Stimulated activated CD8-positive, alpha-beta memory T cell treated with anti-CD3 and anti-CD28 coated beads, Interleukin-7, amount 100 ng/mL, for 4 hours (primary cell): ENCODE results near the gene EXOC1.
"Not testable (repeated sequence)": the region's sequence is repeated elsewhere in the genome, so short reads cannot be mapped to it uniquely, and the experiment has no call there.

Source experiments
- DNase-seq, 2 donors: peaks; one replicate each; pipeline ENCODE4 v3.0.0-alpha.2; 2020; ENCODE audit warnings: low read depth in 2 of 2

EXOC1 gene, protein sequence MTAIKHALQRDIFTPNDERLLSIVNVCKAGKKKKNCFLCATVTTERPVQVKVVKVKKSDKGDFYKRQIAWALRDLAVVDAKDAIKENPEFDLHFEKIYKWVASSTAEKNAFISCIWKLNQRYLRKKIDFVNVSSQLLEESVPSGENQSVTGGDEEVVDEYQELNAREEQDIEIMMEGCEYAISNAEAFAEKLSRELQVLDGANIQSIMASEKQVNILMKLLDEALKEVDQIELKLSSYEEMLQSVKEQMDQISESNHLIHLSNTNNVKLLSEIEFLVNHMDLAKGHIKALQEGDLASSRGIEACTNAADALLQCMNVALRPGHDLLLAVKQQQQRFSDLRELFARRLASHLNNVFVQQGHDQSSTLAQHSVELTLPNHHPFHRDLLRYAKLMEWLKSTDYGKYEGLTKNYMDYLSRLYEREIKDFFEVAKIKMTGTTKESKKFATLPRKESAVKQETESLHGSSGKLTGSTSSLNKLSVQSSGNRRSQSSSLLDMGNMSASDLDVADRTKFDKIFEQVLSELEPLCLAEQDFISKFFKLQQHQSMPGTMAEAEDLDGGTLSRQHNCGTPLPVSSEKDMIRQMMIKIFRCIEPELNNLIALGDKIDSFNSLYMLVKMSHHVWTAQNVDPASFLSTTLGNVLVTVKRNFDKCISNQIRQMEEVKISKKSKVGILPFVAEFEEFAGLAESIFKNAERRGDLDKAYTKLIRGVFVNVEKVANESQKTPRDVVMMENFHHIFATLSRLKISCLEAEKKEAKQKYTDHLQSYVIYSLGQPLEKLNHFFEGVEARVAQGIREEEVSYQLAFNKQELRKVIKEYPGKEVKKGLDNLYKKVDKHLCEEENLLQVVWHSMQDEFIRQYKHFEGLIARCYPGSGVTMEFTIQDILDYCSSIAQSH

DNA sequence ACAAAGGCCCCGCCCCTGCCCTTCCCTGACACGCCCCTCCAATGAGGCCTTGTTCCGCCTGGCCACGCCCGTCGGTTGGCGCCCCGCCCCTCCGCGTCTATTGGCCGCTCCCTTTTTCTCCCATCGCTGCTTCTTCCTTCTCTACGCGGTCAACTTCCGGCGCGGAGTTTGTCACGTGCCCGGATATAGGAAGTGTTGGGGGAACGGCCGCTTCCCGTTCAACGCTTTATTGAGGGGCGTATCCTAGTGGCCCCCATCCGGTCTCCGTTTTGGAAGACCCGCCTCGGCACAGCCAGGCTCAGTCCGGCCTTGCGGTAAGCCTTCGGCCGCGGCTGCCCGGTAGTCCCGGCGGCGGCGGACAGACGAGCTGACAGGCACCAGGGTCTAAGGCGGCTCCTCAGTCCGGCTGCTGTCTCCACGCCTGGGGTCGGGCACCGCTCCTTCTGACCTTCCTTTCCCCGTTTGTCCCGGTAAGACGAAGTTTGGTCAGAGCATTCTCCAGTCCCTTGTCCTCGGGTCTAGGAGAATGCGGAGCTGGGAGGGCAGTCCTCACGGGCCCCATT is at the start of gene EXOC1:
Gene EXOC1, plus strand, starts transcription at position 165 of the 563 bp plus-strand sequence. CDS start 4,676 bp downstream, outside the sequence.
- peak; percentile 95 for DNase-seq

DNA sequence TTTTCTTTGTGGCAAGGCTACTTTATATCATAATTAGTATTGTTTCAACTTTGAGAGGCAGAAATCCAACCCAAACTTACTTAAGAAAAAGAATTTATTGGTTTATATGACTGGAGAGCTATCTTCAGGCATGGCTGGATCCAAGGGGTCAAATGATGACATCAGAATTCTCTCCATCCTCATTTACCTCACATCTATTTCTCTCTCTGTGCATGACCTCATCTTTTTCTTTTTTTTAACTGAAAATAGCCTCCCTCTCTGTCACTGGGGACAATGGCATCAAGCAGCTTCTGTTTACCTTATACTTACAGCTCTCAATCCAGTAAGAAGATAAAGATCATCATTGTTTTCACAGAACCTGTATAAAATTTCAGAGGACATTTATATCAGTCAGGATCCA is 45.9 kb upstream of the EXOC1 start:
- DNase-seq: no peak

DNA sequence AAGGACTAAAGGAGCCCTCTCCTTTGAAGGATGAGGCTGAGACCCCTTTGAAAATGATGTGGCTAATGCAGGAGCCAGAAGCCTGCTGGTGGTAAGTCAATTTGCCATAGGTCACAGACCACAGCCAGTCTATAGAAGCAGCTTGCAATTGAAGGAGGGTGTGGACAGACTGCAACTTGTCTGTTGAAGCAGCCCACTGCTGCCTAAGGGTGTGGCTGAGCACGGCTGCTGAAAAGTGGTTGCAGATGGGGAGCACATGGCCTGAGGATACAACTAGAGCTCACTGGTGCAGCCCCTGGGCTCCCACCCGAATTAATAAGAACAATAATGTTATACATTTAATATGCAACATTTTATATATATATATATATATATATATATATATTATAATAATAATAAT is 45.3 kb upstream of the EXOC1 start:
- no peak for DNase-seq

DNA sequence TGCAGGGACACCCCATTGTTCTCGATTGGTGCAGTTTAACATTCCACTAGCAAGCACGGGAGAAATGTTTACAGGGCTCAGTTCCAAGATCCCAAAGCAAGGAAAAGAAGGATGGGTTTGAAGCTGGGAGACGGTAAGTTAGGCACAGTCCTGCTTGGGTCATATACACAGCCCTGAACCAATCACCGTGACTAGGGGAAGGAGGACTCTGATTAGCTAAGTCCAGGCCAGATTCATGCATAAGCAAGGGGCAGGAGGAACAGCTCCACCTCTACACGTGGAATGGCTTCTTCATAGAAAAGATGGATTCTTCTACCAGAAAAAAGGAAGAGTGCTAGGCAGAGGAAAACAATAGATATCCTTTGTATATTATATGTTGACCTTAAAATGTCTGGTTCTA is 44.8 kb upstream of the EXOC1 start:
- no peak for DNase-seq

DNA sequence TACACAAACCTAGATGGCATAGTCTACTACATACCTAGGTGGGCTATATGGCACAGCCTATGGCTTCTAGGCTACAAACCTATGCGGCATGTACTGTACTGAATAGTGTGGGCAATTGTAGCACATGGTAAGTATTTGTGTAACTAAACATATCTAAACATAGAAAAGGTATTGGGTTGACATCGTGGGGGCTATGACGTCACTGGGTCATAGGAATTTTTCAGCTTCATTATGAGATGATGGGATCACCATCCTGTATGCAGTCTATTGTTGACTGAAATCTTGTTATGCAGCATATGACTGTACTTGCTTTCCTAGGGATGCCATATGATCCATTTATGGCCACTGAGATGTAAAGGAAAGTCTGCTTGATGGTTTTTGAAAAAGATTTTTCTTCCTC is 35.8 kb upstream of the EXOC1 start:
- DNase-seq: no peak

DNA sequence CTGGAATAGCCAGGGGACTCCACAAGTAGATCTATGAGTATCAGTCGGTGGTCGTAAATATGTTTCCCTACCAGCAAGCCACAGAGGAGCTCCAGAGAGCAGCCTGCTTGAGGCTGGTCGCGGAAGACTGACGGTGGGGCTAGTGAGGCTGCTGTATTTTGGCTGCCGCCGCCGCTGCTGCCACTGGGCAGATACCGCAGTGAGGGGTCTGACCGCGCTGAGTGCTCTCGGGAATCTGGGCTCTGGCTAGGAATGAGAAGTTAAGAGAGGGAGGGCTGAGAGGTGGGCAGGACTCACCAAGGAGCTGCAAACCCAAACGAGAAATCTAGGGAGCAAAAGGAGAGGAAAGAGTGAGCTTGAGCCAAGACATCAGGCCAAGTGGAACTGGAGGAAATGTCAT is 33.8 kb upstream of the EXOC1 start, which contains the start of gene EXOC1L:
Gene EXOC1L, plus strand, starts transcription at position 157 of the 400 bp plus-strand sequence. Its CDS starts 237 bp downstream, at position 394.
- DNase-seq: no peak

DNA sequence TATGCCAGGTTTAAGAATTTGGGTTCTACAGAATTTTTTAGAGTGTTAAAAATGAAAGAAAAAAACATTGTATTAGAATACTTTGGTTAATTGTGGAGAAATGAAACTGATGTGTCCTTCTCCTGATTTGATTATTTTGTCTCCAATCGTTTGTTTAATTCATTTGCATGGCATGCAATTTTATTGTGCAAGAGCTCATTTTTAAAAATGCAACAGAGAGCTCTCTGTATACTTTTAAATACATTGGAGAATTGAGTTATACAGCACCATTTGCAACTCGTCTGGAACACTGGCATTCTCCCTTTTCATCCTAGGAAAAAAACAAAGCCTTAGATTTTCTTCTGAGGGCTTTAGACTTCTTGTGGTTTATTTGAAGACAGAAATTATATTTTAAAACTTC is 33.2 kb upstream of the EXOC1 start:
- DNase-seq: no peak

DNA sequence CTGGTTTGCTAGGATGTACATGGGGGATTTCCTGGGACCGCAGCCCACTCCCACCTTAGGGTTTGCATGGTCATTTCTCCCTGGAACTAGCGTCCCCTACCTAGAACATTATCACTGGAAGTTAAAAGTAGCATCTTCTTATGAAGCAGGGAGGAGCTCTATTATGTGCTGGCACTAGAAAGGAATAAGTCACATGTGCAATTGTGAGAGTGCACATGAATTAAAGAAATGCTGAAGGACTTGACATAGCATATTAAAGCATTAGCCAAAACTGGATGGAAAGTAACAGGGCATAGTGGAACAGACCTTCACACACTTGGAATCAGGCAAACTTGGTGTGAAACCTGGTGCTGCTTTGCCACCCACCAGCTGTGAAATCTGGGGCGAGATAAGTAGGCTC is 31.1 kb upstream of the EXOC1 start:
- DNase-seq: no peak

DNA sequence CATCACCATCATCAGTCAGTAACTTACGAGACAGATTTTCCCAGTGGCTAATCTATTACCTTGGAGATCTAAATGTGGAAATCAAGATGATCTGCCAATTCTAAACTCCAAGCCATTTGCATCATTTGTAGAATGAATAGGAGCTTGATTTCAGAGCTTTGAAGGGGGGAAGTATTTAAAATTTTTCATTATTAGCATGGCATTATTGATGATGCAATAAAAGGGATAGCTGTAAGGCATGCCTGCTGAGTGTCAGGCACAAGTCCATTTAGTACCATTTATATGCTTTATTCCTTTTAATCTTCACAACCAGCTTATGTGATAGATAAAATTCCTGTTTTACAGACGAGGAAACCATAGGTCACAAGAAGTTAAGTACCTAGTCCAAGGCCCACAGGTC is 28.6 kb upstream of the EXOC1 start:
- DNase-seq: no peak

DNA sequence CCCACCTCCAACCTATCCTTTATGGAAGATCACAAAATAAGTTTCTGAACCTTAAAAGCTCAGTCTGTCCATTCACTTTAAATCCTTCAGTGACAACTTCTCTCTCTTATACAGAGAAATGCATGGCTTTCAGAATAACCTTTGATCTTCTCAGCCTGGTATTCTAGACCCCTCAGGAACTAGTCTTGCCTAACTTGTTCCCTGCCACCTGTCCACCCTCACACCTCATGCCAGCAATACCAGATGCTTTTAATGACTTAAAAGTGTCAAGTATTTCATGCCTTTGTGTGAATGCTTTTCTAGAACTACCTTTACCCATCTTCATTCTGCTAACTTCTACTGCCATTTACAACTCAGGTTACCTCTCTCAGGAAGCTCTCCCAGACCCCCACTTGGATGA is 26.5 kb upstream of the EXOC1 start:
- no peak for DNase-seq

DNA sequence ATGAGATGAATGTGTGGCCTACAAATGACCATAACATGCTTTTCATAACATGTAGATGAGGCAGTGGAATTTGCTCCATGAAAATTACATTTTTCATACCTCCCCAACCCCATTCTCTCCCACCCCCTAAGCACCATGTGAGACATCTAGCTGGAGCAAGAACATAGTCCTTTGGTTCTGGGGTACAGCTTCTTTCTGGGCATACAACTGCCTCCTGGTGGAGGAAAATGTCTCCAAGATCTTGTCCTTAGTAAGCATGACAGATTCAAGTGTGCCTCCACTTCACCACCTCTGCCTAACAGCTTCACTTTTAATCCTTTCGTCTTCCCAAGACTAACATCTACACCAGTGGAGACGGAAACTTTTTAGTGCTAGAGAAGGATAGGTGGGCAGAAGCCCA is 25.9 kb upstream of the EXOC1 start:
- DNase-seq: no peak

DNA sequence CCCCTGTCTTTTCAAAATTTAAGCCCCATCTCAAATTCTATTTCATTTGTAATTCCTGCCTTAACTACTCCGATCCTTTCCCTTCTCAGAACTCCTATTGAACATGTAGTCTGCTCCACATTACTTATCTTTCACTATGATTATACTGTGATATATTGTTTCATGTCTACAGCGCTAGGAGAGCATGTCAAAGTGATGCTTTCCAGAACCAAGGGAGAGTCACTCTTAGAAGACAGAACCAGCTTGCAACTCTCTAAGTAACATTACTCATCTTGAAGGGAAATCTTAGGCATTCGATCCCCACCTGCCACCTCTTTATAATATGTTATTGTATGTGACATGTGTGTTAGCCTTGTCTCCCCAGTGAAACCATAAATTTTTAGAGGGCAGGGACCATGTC is 23.4 kb upstream of the EXOC1 start:
- no peak for DNase-seq

DNA sequence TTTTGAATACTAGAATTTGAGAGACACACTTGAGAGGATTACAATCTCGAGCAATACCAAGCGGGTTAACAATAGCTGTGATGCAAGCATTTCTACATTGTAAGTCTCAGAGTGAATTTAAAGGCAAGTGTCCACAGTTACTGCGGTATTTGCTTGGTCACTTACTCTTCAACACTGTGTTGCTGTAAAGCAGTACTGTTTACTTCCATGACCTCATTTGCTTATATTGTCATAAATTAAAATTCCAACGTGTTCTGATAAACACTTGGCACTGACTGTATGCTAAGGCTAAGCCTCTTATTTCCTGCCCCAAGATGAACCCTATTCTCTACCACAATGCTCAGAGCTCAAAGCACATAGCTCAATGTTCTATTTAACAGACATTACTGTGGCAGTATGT is 22.7 kb upstream of the EXOC1 start:
- no peak for DNase-seq

DNA sequence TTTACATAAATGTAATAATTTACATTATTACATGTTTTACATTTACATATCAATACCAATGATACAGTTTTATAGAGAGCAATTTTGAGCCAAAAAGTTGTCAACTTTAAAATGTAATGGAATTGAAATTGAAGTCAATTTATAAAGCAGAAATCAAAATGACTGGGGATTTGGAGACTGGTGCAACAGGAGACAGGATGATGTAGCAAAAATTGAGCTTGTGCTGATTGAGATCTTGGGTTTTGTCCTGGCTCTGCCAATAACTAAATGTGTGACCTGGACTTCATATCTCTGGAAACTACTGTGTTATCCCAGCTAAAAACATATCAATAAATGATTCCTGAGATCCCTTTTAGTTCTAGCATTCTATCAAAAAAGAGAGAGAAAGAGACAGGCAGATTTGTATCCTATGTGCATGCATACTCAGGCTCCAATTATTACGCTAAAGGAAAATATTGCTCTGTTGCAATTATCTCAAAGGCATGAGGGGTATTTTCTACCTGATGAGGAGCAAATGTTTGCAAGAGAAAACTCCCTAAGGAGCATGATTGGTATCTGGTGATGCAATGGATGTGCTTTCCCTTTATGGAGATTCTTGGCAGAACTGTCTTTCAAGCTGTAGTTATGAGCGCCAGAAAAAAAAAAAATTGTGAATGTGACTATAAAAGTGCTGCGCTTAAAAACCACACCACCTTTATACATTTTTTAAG is 19.2 kb upstream of the EXOC1 start:
- no peak for DNase-seq

DNA sequence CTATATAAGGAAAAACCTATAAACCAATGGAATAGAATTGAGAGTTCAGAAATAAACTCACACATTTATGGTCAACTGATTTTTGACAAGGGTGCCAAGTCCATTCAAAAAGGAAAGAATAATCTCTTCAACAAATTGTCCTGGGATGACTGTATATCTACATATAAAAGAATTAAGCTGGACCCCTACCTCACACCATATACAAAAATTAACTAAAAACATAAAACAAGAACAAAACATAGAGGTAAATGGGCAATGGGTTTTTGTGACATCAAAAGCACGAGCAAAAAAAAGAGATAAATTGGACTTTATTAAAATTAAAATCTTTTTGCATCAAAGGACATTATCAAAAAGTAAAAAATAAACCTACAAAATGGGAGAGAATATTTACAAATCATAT is 15.5 kb upstream of the EXOC1 start:
- DNase-seq: no peak

DNA sequence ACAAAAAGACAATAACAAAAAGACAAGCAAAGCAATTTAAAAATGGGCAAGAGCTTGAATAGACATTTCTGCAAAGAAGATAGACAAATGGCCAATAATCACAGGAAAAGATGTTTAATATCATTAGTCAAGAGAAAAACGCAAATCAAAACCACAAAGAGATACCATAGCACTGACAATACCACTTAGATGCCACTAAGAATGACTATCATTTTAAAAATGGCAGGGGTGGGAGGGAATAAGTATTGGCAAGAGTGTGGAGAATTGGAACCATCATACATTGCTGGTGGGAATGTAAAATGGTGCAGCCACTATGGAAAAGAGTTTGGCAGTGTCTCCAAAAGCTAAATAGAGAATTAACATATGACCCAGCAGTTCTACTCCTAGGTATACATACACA is 15.1 kb upstream of the EXOC1 start:
- no peak for DNase-seq

DNA sequence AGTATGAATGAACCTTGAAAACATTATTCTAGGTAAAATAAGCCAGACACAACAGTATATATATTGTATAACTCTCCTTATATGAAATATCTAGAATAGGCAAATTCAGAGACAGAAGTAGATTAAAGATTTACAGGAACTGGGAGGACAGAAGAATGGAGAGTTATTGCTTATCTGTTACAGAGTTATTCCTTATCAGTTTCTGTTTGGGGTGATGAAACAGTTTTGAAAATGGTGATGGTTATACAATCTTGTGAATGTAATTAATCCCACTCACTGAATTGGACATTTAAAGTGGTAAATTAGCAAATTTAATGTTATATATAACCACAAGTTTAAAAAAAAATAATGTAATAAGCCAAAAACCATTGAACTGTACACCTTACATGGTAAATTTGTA is 14.5 kb upstream of the EXOC1 start:
- no peak for DNase-seq

DNA sequence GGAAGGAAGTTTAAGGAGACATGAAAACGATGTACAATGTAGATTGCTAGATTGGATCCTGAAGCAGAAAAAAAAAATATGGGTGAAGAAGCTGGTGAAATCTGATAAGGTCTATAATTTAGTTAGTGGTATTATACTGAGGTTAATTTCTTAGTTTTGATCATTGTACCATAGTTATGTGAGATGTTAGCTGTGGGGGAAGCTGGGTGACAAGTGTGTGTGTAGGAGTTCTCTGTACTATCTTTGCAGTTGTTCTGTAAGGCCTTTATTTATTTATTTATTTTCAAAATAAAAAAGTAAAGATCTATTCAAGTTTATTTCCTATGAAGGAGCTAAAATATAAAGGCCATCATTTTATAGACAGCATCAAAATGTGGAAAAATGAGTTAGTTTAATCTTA is 12.5 kb upstream of the EXOC1 start:
- no peak for DNase-seq

DNA sequence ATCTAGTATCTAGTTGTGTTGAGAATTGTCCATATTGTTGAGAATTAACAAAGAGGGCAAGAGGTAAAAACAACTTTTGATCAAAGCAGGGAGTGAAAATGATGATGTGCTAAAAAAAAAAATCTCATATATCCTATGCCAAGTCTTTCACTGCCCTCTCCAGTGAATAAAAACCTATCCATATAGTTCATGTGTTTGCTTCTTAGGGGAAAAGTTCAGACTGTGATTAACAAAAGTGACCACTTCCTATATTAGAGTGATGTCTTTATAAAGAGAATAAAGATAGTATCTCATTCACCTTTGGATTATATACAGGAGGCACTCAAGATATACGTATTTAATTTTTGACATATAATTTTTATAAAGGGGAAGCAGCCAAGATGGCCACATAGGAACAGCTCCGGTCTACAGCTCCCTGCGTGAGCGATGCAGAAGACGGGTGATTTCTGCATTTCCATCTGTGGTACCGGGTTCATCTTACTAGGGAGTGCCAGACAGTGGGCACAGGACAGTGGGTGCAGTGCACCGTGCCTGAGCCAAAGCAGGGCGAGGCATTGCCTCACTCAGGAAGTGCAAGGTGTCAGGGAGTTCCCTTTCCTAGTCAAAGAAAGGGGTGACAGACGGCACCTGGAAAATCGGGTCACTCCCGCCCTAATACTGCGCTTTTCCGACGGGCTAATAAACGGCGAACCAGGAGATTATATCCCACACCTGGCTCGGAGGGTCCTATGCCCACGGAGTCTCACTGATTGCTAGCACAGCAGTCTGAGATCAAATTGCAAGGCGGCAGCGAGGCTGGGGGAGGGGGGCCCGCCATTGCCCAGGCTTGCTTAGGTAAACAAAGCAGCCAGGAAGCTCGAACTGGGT is 11.8 kb upstream of the EXOC1 start:
- DNase-seq: not testable (repeated sequence)

DNA sequence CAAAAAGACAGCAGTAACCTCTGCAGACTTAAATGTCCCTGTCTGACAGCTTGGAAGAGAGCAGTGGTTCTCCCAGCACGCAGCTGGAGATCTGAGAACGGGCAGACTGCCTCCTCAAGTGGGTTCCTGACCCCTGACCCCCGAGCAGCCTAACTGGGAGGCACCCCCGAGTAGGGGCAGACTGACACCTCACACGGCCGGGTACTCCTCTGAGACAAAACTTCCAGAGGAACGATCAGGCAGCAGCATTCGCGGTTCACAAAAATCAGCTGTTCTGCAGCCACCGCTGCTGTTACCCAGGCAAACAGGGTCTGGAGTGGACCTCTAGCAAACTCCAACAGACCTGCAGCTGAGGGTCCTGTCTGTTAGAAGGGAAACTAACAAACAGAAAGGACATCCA is 11.1 kb upstream of the EXOC1 start:
- DNase-seq: not testable (repeated sequence)

DNA sequence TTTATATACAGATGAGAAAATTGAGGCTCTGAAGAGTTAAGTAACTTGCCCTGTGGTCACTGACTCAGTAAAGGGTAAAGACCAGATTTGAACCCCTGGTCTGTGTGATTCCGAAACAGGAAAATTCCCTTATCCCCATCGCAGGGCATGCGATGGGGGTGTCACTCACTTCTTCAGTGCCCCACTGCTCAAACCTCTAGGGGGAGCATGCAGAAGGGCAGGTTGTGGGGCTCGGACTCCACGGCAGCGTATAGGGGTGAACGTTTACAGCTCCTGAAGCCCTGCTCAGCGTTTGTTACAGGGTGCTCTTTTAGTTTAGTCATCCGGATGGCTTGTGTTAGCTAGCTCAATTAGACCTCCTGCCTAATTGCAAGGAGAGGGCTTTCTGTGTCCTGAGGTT is 3.7 kb upstream of the EXOC1 start:
- DNase-seq: no peak
